Neuronal stem cell (in vitro differentiated cells): Measurements from ENCODE around the gene ENOX1.

Experiments used
- DNase-seq: peaks from one replicate; pipeline ENCODE4 v3.0.0-alpha.2; 2013; ENCODE audit warnings: low spot score
- H2AFZ ChIP-seq: one replicate; pipeline ENCODE4 v1.6.1; 2013; ENCODE audit warnings: mild to moderate bottlenecking, low read length, inconsistent platforms
- H2AK5ac ChIP-seq: 2 replicates; pipeline ENCODE4 v1.6.1; 2013; ENCODE audit warnings: low read depth, mild to moderate bottlenecking, inconsistent platforms, low read length, moderate library complexity, mixed read lengths
- H2BK120ac ChIP-seq: 2 replicates; pipeline ENCODE4 v1.6.1; 2013; ENCODE audit warnings: low read depth, mild to moderate bottlenecking, inconsistent platforms, low read length, moderate library complexity, mixed read lengths
- H2BK12ac ChIP-seq: one replicate; pipeline ENCODE4 v1.6.1; 2013; ENCODE audit warnings: low read length, inconsistent platforms
- H2BK15ac ChIP-seq: 2 replicates; pipeline ENCODE4 v1.6.1; 2013; ENCODE audit warnings: mild to moderate bottlenecking, low read length, inconsistent platforms, mixed read lengths
- H2BK5ac ChIP-seq: one replicate; pipeline ENCODE4 v1.6.1; 2013; ENCODE audit warnings: inconsistent platforms, mild to moderate bottlenecking, low read length, moderate library complexity
- H3K14ac ChIP-seq: one replicate; pipeline ENCODE4 v1.6.1; 2013; ENCODE audit warnings: low read length, inconsistent platforms
- H3K18ac ChIP-seq: 2 replicates; pipeline ENCODE4 v1.6.1; 2013; ENCODE audit warnings: low read length, inconsistent platforms
- H3K23ac ChIP-seq: 2 replicates; pipeline ENCODE4 v1.6.1; 2013; ENCODE audit warnings: low read depth, mild to moderate bottlenecking, mixed read lengths, low read length, inconsistent platforms; ENCODE audit not compliant: poor library complexity
- H3K27ac ChIP-seq: replicated peaks from 3 replicates; pipeline ENCODE4 v1.5.1; 2013; ENCODE audit warnings: low read length, inconsistent platforms
- H3K27me3 ChIP-seq, 3 experiments: 2 replicates each; pipeline ENCODE4 v1.6.1; 2013; ENCODE audit warnings: low read length in 3 of 3, mild to moderate bottlenecking in 2 of 3, inconsistent platforms in 1 of 3, low read depth in 1 of 3, mixed read lengths in 1 of 3, moderate library complexity in 1 of 3; ENCODE audit not compliant: control insufficient read depth in 3 of 3, insufficient read depth in 3 of 3
- H3K36me3 ChIP-seq, 2 donors: replicated peaks in 1 of 2; 2 replicates each; pipeline ENCODE4 v1.6.1; 2013; ENCODE audit warnings: low read length in 2 of 2; ENCODE audit not compliant: control insufficient read depth in 2 of 2, insufficient read depth in 2 of 2
- H3K4ac ChIP-seq: 2 replicates; pipeline ENCODE4 v1.6.1; 2013; ENCODE audit warnings: inconsistent platforms, mild to moderate bottlenecking, low read length, moderate library complexity
- H3K4me1 ChIP-seq, 2 donors: 1 replicate in 1 of 2; 2 replicates in 1 of 2; pipeline ENCODE4 v1.6.1; 2013; ENCODE audit warnings: low read length in 2 of 2, low read depth in 1 of 2; ENCODE audit not compliant: control insufficient read depth in 2 of 2, insufficient read depth in 1 of 2
- H3K4me2 ChIP-seq: one replicate; pipeline ENCODE4 v1.6.1; 2013; ENCODE audit warnings: mild to moderate bottlenecking, low read length, inconsistent platforms; ENCODE audit not compliant: insufficient read depth, poor library complexity, severe bottlenecking
- H3K4me3 ChIP-seq, 2 donors: 2 replicates each; pipeline ENCODE4 v1.5.1; 2013; ENCODE audit warnings: low read length in 2 of 2, mild to moderate bottlenecking in 2 of 2, inconsistent platforms in 1 of 2, moderate library complexity in 1 of 2
- H3K79me1 ChIP-seq: one replicate; pipeline ENCODE4 v1.6.1; 2013; ENCODE audit warnings: low read depth, mild to moderate bottlenecking, inconsistent platforms, low read length, moderate library complexity
- H3K9ac ChIP-seq: one replicate; pipeline ENCODE4 v1.6.1; 2013; ENCODE audit warnings: mild to moderate bottlenecking, low read depth, low read length, inconsistent platforms; ENCODE audit not compliant: poor library complexity
- H3K9me3 ChIP-seq, 2 donors: replicated peaks in 1 of 2; 2 replicates each; pipeline versions ENCODE3 to v1.6.1; 2013; ENCODE audit warnings: low read length in 2 of 2, mild to moderate bottlenecking in 2 of 2, inconsistent platforms in 1 of 2, low read depth in 1 of 2, mixed read lengths in 1 of 2, moderate library complexity in 1 of 2; ENCODE audit not compliant: control insufficient read depth in 2 of 2, insufficient read depth in 1 of 2
- H4K8ac ChIP-seq: one replicate; pipeline ENCODE4 v1.6.1; 2013; ENCODE audit warnings: low read depth, mild to moderate bottlenecking, inconsistent platforms, low read length, moderate library complexity
- H4K91ac ChIP-seq: one replicate; pipeline ENCODE4 v1.6.1; 2013; ENCODE audit warnings: low read length, low read depth, mild to moderate bottlenecking, inconsistent platforms; ENCODE audit not compliant: poor library complexity
- WGBS, 2 donors: extraction: QIAGEN DNeasy Blood & Tissue Kit; methylation state at CpG; one replicate each; pipeline ENCODE4 v1.1.7; 2013; ENCODE audit warnings: missing lambda C conversion rate in 2 of 2, mixed read lengths in 1 of 2; ENCODE audit not compliant: insufficient read length in 2 of 2, insufficient replicate concordance in 1 of 2; ENCODE audit errors: extremely low coverage in 2 of 2; 5-methylcytosine and 5-hydroxymethylcytosine counted together

The ENOX1 gene

DNA sequence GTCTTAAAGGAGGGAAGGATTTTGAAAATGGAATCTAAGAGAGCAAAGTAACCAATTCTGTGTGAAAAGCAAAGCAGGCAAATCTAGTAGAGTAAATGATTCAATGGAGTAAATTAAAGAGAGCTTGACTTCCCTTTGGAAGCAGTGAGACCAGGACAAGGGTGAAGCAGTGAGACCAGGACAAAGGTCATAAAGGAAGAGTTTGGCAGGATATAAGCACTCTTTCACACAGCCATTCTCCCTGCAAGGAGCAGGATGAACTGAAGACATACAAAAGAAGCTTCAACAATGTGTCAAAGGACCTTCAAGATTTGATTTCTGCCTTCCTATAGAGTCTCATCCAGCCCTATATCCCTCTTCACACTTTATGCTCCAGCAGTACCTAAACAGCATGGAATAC, 123.8 kb downstream of the ENOX1 start:
- H2AFZ ChIP-seq: peak overlapping the region; percentile 5
- no peak overlapping the region for H3K18ac ChIP-seq
- no peak overlapping the region for H2BK15ac ChIP-seq
- no peaks in the 10 kb centered on the region for H3K9me3 ChIP-seq
- no peak overlapping the region for H3K27ac ChIP-seq
- H3K4ac ChIP-seq: no peak overlapping the region
- no peak overlapping the region for H3K23ac ChIP-seq
- H3K27me3 ChIP-seq: no peaks in the 10 kb centered on the region
- H2BK5ac ChIP-seq: no peak overlapping the region
- no peak overlapping the region for H3K9ac ChIP-seq
- H3K79me1 ChIP-seq: no peaks in the 10 kb centered on the region
- H3K36me3 ChIP-seq: no peaks in the 10 kb centered on the region
- no peak overlapping the region for H2AK5ac ChIP-seq
- no peak for DNase-seq
- no peak overlapping the region for H3K14ac ChIP-seq
- H2BK120ac ChIP-seq: no peak overlapping the region
- H3K4me2 ChIP-seq: no peak overlapping the region
- no peak overlapping the region for H3K4me3 ChIP-seq
- no peak overlapping the region for H4K8ac ChIP-seq
- no peak overlapping the region for H4K91ac ChIP-seq
- peaks cover 10 to 17% of the 10 kb centered on the region in 2 donors for H3K4me1 ChIP-seq
- no peak overlapping the region for H2BK12ac ChIP-seq

DNA sequence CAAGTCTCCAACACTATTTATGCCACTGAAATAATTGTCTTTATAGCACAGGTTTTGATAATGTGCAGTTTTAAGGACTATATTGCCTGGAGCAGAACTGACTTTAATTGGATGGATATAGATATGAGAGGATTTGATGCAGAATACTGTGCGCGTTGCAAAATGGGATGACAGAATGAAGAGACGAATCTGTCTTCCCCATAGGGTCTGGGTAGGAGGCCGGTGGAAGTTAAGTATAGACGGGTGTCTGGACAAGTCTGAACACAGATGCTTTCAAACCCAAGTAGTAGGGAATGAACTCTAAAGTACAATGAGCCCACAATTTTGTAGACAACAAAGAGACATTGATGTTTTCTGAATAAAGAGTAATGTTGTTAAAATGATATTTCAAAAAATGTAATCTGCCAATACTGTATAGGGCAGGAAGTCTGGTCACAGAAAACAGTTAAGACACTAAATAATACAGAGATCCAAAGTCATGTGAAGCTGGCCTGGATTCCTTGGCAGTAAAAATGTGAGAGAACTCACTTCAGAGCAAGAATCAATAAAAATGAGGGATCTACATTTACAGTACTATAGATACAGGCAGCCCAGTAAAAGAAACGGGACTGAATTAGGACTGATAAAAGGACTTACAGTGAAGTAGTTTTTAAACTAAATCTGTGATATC, 125.5 kb downstream of the ENOX1 start:
- H3K27me3 ChIP-seq: no peaks in the 10 kb centered on the region
- WGBS, 2 donors: no CpG with 5 or more reads among the region's 6 CpGs

DNA sequence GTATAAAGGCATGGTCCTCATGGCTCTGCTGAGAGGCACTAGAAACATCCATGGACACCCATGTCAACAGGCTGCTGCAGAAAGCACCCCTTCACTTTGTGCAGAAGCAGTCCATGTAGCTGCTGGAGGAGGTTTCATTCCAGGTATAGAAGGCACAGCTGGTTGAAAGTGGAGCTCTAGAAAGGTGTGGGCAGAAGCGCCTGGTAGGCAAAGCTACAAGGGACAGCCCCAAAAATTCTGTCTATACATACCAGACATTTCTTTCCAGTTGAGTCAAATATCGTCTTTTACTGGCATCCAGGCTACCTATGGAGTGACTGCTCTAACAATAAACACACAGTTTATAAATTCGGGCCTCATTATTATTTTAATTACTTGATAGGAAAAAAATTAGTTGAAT, 129.3 kb downstream of the ENOX1 start:
- Histone ChIP-seq H3K27me3 (no peaks in the 10 kb centered on the region), H4K8ac (no peak overlapping the region), H2BK12ac (no peak overlapping the region), H3K79me1 (no peaks in the 10 kb centered on the region), H2AK5ac (no peak overlapping the region), H3K27ac (no peak overlapping the region), H2BK5ac (no peak overlapping the region), H3K14ac (no peak overlapping the region), H3K9me3 (no peaks in the 10 kb centered on the region), H3K36me3 (no peaks in the 10 kb centered on the region), H3K4me2 (no peak overlapping the region), H3K4me3 (no peak overlapping the region), H2BK15ac (no peak overlapping the region), H3K23ac (no peak overlapping the region), H3K18ac (no peak overlapping the region), H2AFZ (no peak overlapping the region), H3K9ac (no peak overlapping the region), H3K4me1 (peaks cover 5 to 6% of the 10 kb centered on the region in 2 donors), H3K4ac (no peak overlapping the region), H4K91ac (no peak overlapping the region), H2BK120ac (no peak overlapping the region)
- DNase-seq: no peak
- no CpG with 5 or more reads among the region's 3 CpGs for WGBS, 2 donors

More for the DNA sequence above, 125.5 kb downstream of the ENOX1 start:
- Histone ChIP-seq H3K4me3 (no peak overlapping the region), H3K79me1 (no peaks in the 10 kb centered on the region), H3K36me3 (no peaks in the 10 kb centered on the region), H3K23ac (no peak overlapping the region), H2BK12ac (no peak overlapping the region), H3K9me3 (no peaks in the 10 kb centered on the region), H3K4me1 (peaks cover 5 to 10% of the 10 kb centered on the region in 2 donors), H2AK5ac (no peak overlapping the region), H3K4me2 (no peak overlapping the region), H3K27ac (no peak overlapping the region), H2BK15ac (no peak overlapping the region), H3K14ac (no peak overlapping the region), H3K18ac (no peak overlapping the region), H3K9ac (no peak overlapping the region), H4K91ac (no peak overlapping the region), H2BK120ac (no peak overlapping the region), H2AFZ (peak overlapping the region; percentile 30), H4K8ac (no peak overlapping the region), H2BK5ac (no peak overlapping the region), H3K4ac (no peak overlapping the region)
- DNase-seq: no peak

DNA sequence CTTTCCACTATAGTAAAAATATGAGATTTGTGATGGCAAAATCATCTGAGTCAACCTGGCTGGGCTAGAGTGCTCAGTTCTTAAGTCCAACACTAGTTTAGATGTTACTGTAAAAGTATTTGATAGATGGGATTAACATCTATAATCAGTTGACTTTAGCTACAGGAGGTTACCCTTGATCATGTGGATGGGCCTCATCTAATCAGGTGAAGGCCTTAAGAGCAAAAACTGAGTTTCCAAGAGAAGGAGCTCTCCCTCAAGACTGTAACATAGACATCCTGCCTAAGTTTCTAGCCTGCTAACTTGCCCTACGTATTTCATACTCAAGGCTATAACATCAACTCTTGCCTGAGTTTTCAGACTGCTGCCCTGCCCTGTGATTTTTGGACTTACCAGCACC, 132.8 kb downstream of the ENOX1 start:
- peaks cover 6 to 9% of the 10 kb centered on the region in 2 donors for H3K4me1 ChIP-seq
- no peak overlapping the region for H2BK5ac ChIP-seq
- no peak overlapping the region for H3K14ac ChIP-seq
- no peak overlapping the region for H4K8ac ChIP-seq
- H4K91ac ChIP-seq: no peak overlapping the region
- H2BK15ac ChIP-seq: no peak overlapping the region
- H3K36me3 ChIP-seq: no peaks in the 10 kb centered on the region
- no peak overlapping the region for H2AK5ac ChIP-seq
- H2BK120ac ChIP-seq: no peak overlapping the region
- no peak overlapping the region for H3K4ac ChIP-seq
- no peak overlapping the region for H3K27ac ChIP-seq
- no peaks in the 10 kb centered on the region for H3K9me3 ChIP-seq
- H3K4me3 ChIP-seq: no peak overlapping the region
- DNase-seq: no peak
- no peak overlapping the region for H3K23ac ChIP-seq
- H3K18ac ChIP-seq: no peak overlapping the region
- no peak overlapping the region for H2BK12ac ChIP-seq
- no peak overlapping the region for H2AFZ ChIP-seq
- no CpG with 5 or more reads among the region's 1 CpG for WGBS, 2 donors
- H3K27me3 ChIP-seq: no peaks in the 10 kb centered on the region
- H3K9ac ChIP-seq: no peak overlapping the region
- H3K4me2 ChIP-seq: no peak overlapping the region
- no peaks in the 10 kb centered on the region for H3K79me1 ChIP-seq
